ENCODE data around the gene MIS12. TPM values are rescaled to one million over a fixed set of nuclear protein-coding genes. Genes with fewer than 3 reads are reported as not detected.

The MIS12 gene
- total and polyA plus RNA-seq, 9 of the 15 experiments (the other 6 are each of a cell fraction or from before 2014, with no cell fraction given) = 13.5 to 31.9 (median 25.5) TPM

DNA sequence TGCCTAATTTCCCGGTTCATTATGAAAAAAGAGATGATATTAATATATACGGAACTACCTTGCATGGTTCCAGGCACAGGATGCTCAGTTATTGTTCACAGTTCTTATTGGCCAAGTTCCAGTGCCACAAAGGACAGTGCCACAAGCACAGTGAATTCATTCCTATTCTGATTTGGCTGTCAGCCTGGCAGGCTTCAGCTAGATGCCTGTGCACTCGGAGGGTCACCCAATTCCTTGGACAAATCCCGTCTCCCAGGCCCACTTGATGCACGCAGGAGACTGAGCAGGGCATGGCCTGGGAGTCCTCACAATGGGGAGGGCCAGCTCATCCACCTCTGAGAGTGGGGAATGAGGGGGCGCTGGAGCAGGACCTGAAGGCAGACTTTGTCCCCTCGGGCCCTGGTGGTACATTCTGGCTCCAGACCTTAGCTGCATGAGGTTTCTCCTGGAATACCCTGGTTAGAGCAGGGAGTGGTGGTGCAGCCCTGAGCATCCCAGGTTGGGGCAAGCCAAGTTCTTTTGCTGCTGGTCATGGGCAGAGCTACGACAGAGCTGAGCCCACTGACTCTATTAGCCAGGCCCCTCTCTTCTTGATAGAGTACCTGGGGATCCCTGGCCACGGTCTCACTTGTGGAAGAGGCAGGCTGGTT, 41.4 kb downstream of the MIS12 start (continued):
- TF ChIP-seq NKRF (IDR thresholded peaks at IDR 0.05; ENCODE audit: borderline replicate concordance) = no peak
- TF ChIP-seq GTF2F1 (IDR thresholded peaks at IDR 0.05; ENCODE audit: low read depth, low read length) = no peak
- no peak for TF ChIP-seq SIRT6 (IDR thresholded peaks at IDR 0.05; ENCODE audit: low read depth, low read length)

- Histone ChIP-seq H2AFZ (ENCODE audit: low read depth, low read length) (no peak overlapping the region), H3K4me3 (no peak overlapping the region), H3K79me2 (ENCODE audit: control insufficient read depth, insufficient read depth, low read length) (no peaks in the 10 kb centered on the region), H3K36me3 (ENCODE audit: control insufficient read depth, insufficient read depth, low read length) (peaks cover 74% of the 10 kb centered on the region; the same call in 2 of the 3 replicates), H3K27me3 (ENCODE audit: control insufficient read depth in 2 of 2, insufficient read depth in 2 of 2, low read length in 2 of 2) (no peaks in the 10 kb centered on the region), H3K9me1 (ENCODE audit: control insufficient read depth, insufficient read depth, low read length) (peaks cover 3% of the 10 kb centered on the region), H3K9me3 (replicated peaks; ENCODE audit: control insufficient read depth, insufficient read depth, low read depth, low read length) (no peaks in the 10 kb centered on the region), H3K4me2 (ENCODE audit: insufficient read depth, low read length) (no peak overlapping the region), H4K20me1 (replicated peaks; ENCODE audit: control insufficient read depth, insufficient read depth, low read length) (no peaks in the 10 kb centered on the region), H3K9ac (ENCODE audit: insufficient read depth in 1 of 2, low read depth in 2 of 2, low read length in 2 of 2) (no peak overlapping the region), H3K4me1 (replicated peaks in 1 of 2; ENCODE audit: control insufficient read depth in 2 of 2, insufficient read depth in 2 of 2, low read length in 2 of 2) (no peaks in the 10 kb centered on the region; a peak in 1 of 5 replicates), H3K27ac (ENCODE audit: extremely low read depth, low read depth, low read length) (no peak overlapping the region)
- DNase-seq (ENCODE audit: extremely low read depth in 1 of 4, low spot score in 3 of 4) (no peak), ATAC-seq (no peak), FAIRE-seq (no peak)
- intact Hi-C loops (cut with micrococcal nuclease) = no loop called here
- ChIA-PET CTCF (ENCODE audit: low intra/inter-chr PET ratio) (no interaction called here), POLR2A (interaction anchor here (1.1 kb wide), 1 partner anchor 25 kb away, joined by 3 read pairs; no protein-coding TSS in a partner anchor)
- 87% methylated on average over 8 of the region's 12 CpGs for WGBS (ENCODE audit: insufficient coverage, low coverage, missing lambda C conversion rate)
- TF ChIP-seq VEZF1 (CRISPR knock-in tag; IDR thresholded peaks at IDR 0.05) (peak; percentile 42; the same call in 1 of the 2 replicates), ZNF77 (CRISPR knock-in tag; IDR thresholded peaks at IDR 0.05) (no peak)
- no TSS peak for BruUV-seq (replicated peaks)
- in situ Hi-C loops (cut with MboI) = no loop called here
Measured at GRCh38 chr17:5530265-5531084, 44.1 kb downstream of the MIS12 start.

Data from K562 (cell line).